Umbilical cord (tissue), 2 donors: ENCODE results near the gene PYM1. TPM values are rescaled to one million over a fixed set of nuclear protein-coding genes. Genes with fewer than 3 reads are reported as not detected.
"Not testable (repeated sequence)": the region's sequence is repeated elsewhere in the genome, so short reads cannot be mapped to it uniquely, and the experiment has no call there.

Source experiments
- DNase-seq: peaks from one replicate; pipeline ENCODE4 v3.0.0-alpha.2; 2015; ENCODE audit warnings: low spot score
- total RNA-seq: library from RNA; depleted of rRNA; stranded (reverse); fragments of >200 nt; gene quantifications from one replicate; pipeline ENCODE4 v1.2.3, GENCODE V29; 2014; ENCODE audit warnings: low replicate concordance; ENCODE audit not compliant: insufficient read depth

PYM1 gene
- total RNA-seq, 1 donor from 2014 or later, result 12.5 TPM

DNA sequence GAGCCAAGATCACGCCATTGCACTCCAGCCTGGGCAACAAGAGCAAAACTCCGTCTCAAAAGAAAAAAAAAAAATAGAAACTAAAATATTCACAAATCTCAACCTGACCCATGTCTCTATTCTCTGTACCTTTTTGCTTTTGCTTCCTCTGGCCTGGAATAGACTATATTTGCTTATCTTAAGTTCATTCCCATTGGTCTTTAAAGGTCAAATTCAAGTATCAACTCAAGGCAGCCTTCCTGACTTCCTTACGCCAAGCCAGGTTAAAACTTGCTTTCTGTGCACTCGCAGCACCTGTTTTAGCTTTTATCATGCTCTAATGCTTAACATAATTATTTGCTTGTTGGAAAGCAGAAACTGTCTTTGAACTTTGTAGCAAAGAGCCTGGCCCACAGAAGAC is 14.8 kb downstream of the PYM1 start:
- no peak for DNase-seq

- DNase-seq, result no peak
Measured at GRCh38 chr12:55909513-55909884, 18.2 kb downstream of the PYM1 start.

DNA sequence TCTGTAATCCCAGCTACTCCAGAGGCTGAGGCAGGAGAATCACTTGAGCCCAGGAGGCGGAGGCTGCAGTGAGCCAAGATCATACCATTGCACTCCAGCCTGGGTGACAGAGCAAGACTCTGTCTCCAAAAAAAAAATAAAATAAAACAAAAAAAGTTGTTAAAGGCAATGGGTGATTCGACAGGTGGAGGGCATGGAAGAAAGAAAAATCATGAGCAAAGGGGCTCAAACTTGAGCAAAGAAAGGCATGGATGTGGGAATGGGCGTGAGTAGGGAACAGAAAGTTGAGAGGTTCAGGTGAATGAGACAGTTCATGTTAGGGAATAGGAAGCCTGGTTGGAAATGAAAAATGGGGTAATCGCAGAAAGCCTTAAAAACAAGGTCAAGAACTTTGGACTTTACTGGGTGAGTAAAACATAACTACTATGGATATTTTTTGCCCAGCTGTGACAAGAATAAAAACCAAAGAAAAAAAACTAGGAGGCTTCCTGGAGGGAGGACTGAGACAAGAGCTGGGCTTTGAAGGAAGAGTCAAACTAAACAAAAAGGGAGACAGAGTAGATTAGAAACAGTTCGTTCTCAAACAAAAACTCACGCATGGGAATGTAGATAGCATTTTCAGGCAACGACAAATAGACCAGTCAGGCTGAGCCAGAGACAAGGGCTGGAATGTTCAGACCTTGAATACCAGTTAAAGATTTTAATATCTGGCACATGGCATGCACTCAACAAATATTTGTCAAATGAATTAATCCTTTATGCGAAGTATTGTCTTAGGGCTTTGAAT is 18.8 kb downstream of the PYM1 start:
- no peak for DNase-seq

DNA sequence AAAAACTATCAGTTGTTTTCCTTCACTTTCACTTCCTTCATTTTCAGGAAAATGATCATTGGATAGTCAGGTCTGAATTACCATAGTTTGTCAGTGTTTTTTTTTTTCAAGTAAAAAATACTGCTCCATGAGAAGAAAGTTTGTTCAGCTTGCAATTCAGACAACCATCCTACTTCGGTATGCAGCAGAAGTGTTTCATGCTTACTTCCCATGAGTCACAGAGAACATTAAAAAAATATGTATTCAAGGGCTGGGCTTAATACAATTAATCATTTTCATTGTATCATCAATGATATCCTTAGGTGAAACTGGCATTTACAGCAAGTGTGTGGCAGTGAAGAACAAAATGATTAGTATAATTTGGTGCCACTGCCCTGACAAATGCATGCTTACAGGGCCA is 21.6 kb downstream of the PYM1 start:
- DNase-seq, result no peak

GRCh38 chr12:55901881-55902490 is 25.7 kb downstream of the PYM1 start:
- no peak for DNase-seq

- peak; percentile 75 for DNase-seq
Measured at GRCh38 chr12:55899082-55899481, 28.6 kb downstream of the PYM1 start.

GRCh38 chr12:55893723-55894122 is 34.0 kb downstream of the PYM1 start:
- no peak for DNase-seq

DNA sequence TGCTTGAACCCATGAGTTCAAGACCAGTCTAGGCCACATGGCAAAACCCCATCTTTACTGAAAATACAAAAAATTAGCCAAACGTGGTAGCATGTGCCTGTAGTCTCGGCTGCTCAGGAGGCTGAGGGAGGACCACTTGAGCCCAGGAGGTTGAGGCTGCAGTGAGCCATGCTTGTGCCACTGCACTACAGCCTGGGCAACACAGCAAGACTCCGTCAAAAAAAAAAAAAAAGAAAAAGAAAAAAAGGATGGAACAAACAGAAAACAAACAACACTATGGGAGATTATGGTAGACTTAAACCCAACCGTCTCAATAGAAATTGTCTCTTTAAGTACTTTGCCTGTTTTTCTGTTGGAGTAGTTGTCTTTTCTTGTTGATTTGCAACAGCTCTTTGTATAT is 36.4 kb downstream of the PYM1 start:
- no peak for DNase-seq

GRCh38 chr12:55885113-55885512 is 42.6 kb downstream of the PYM1 start:
- no peak for DNase-seq

DNA sequence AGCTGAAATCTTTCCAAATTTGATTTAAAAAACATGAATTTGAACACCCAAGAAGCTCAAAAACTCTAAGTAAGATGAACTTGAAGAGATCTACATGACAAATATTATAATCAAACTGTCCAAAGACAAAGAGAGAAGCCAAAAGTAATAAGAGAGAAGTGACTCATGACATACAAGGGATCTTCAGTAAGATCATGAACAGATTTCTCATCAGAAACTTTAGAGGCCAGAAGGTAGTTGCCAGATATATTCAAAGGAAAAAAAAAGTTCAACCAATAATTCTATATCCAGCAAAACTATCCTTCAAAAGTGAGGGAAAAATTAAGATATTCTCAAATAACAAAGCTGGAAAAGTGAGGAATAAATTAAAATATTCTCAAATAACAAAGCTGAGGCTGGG is 49.9 kb downstream of the PYM1 start:
- no peak for DNase-seq

GRCh38 chr12:55875704-55876467 is 51.8 kb downstream of the PYM1 start:
- DNase-seq, result no peak

- no peak for DNase-seq
Measured at GRCh38 chr12:55874443-55874842, 53.3 kb downstream of the PYM1 start.

DNA sequence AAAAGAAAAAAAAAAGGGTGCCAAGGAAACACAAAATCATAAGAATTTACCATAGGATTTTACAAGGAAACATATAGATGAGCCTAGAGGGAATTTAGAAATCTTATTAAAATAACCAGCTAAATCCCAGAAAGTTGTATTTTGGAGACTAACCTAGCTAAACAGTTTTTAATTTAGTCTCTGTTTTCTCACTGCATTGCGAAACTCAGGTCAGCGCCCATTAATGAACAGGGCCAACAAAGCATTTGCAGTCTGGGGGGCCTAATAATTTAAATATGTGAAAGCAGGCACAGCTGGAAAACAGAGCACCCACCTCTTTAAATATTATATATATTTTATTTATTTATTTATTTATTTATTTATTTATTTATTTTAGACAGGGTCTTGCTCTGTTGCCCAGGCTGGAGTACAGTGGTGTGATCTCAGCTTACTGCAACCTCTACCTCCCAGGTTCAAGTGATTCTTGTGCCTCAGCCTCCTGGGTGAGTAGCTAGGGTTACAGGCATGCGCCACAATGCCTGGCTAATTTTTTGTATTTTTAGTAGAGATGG is 61.2 kb downstream of the PYM1 start:
- DNase-seq, result not testable (repeated sequence)

- no peak for DNase-seq
Measured at GRCh38 chr12:55865327-55865726, 62.4 kb downstream of the PYM1 start.

- not testable (repeated sequence) for DNase-seq
Measured at GRCh38 chr12:55862931-55863330, 64.8 kb downstream of the PYM1 start.

- no peak for DNase-seq
Measured at GRCh38 chr12:55862286-55862685, 65.4 kb downstream of the PYM1 start.

DNA sequence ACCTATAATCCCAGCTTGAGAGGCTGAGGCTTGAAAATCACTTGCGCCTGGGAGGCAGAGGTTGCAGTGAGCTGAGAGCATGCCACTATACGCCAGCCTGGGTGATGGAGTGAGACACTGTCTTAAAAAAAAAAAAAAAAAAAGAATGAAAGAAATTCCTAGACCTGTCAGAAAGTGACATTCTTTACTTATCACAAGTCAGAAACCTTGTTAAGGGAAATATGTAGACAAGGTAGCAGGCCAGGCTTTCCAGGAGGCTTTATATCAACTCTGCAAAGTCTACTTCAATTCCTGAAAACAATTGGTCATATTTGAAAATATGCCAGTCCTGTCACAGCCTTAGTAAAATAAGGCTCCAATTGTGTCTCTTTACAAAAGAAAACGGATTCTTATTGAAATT is 65.8 kb downstream of the PYM1 start:
- DNase-seq, result no peak

DNA sequence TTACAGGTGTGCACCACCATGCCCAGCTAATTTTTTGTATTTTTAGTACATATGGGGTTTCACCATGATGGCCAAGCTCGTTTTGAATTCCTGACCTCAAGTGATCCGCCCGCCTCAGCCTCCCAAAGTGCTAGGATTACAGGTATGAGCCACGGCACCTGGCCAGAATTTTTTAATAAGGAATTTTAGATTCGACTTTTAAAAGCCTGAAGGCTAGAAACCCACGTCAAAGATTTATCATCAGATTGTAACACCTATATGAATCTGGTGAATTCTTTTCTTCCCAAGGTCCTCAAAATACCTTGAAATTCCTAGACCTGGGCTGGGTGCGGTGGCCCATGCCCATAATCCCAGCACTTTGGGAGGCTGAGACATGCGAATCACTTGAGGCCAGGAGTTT is 66.3 kb downstream of the PYM1 start:
- DNase-seq, result no peak

DNA sequence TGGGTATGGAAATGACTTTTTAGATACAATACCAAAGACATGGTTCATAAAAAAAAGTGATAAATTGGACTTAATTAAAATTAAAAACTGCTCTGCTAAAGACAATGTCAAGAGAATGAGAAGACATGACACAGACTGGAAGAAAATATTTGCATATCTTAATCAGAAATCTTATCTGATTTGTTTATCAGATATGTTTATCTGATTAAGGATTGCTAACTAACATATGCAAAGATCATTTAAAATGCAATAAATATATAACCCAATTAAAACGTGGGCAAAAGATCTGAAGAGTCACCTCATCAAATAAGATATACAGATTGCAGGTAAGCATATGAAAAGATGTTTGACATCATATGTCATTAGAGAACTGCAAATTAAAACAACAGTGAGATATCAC is 75.0 kb downstream of the PYM1 start:
- DNase-seq, result no peak
